SJCRH30 (cell line): ENCODE results near the gene INF2. TPM values are rescaled to one million over a fixed set of nuclear protein-coding genes. Genes with fewer than 3 reads are reported as not detected.
A peak's percentile ranks its signal among the peaks of the same experiment; 100 is the strongest.

Source experiments
- DNase-seq, 2 experiments: peaks; one replicate each; pipeline ENCODE4 v3.0.0-alpha.2; 2015 to 2020
- H3K27ac ChIP-seq: fragments of 250-450 bp; sonication (Bioruptor Pico); 2 replicates; pipeline ENCODE4 v1.5.1; 2020; ENCODE audit warnings: mild to moderate bottlenecking, moderate library complexity
- H3K27me3 ChIP-seq: fragments of 250-450 bp; sonication (Bioruptor Pico); 2 replicates; pipeline ENCODE4 v1.5.1; 2020; ENCODE audit warnings: mild to moderate bottlenecking, moderate library complexity
- H3K36me3 ChIP-seq: fragments of 250-450 bp; sonication (Bioruptor Pico); 2 replicates; pipeline ENCODE4 v1.5.1; 2020; ENCODE audit warnings: mild to moderate bottlenecking, moderate library complexity
- H3K4me1 ChIP-seq: fragments of 250-450 bp; sonication (Bioruptor Pico); 2 replicates; pipeline ENCODE4 v1.5.1; 2020; ENCODE audit warnings: mild to moderate bottlenecking, moderate library complexity
- H3K4me3 ChIP-seq: fragments of 250-450 bp; sonication (Bioruptor Pico); 2 replicates; pipeline ENCODE4 v1.5.1; 2020; ENCODE audit warnings: mild to moderate bottlenecking, moderate library complexity
- H3K9me3 ChIP-seq: fragments of 250-450 bp; sonication (Bioruptor Pico); replicated peaks from 2 replicates; pipeline ENCODE4 v1.5.1; 2020; ENCODE audit warnings: mild to moderate bottlenecking, moderate library complexity
- total RNA-seq: library from RNA; depleted of rRNA; stranded (reverse); fragments of >200 nt; shearing (Covaris generic); gene quantifications from 2 replicates; pipeline ENCODE4 v1.2.3, GENCODE V29; 2014

INF2 gene
- total RNA-seq, 1 experiment from 2014 or later = 38.3 TPM

- H3K4me1 ChIP-seq = peaks cover 20% of the 10 kb centered on the region
- H3K27me3 ChIP-seq = no peaks in the 10 kb centered on the region; the same call in 1 of the 2 replicates
- no peaks in the 10 kb centered on the region for H3K9me3 ChIP-seq
- peak overlapping the region; percentile 91 for H3K4me3 ChIP-seq
- DNase-seq = no peak
- H3K27ac ChIP-seq = peak overlapping the region; percentile 53
- H3K36me3 ChIP-seq = peaks cover 10% of the 10 kb centered on the region; the same call in 1 of the 2 replicates
Observed at GRCh38 chr14:104751539-104752422, 62.4 kb downstream of the INF2 start.

- no peak for DNase-seq
- Histone ChIP-seq H3K27me3 (no peaks in the 10 kb centered on the region), H3K9me3 (no peaks in the 10 kb centered on the region), H3K4me1 (peaks cover 14% of the 10 kb centered on the region), H3K4me3 (peak overlapping the region; percentile 91), H3K27ac (peak overlapping the region; percentile 53), H3K36me3 (peaks cover 12% of the 10 kb centered on the region; the same call in 1 of the 2 replicates)
Observed at GRCh38 chr14:104752423-104752734, 63.0 kb downstream of the INF2 start.

GRCh38 chr14:104752735-104753527, 63.5 kb downstream of the INF2 start, which contains the start of gene SIVA1:
SIVA1 (plus strand) TSS chr14:104753147; CDS start chr14:104753202, 55 bp downstream.
- peaks cover 16% of the 10 kb centered on the region for H3K36me3 ChIP-seq
- peak; percentile 99 to 100 for DNase-seq
- H3K4me1 ChIP-seq = peaks cover 10% of the 10 kb centered on the region
- H3K9me3 ChIP-seq = no peaks in the 10 kb centered on the region
- H3K27ac ChIP-seq = peak within 1 kb of the TSS; percentile 70
- no peaks in the 10 kb centered on the region for H3K27me3 ChIP-seq
- peak within 1 kb of the TSS; percentile 91 for H3K4me3 ChIP-seq

GRCh38 chr14:104753528-104754212, 64.3 kb downstream of the INF2 start:
- Histone ChIP-seq H3K27ac (peak overlapping the region; percentile 70), H3K4me3 (peak overlapping the region; percentile 91), H3K27me3 (no peaks in the 10 kb centered on the region), H3K36me3 (peaks cover 20% of the 10 kb centered on the region), H3K4me1 (peaks cover 3% of the 10 kb centered on the region; the same call in 1 of the 2 replicates), H3K9me3 (no peaks in the 10 kb centered on the region)
- no peak for DNase-seq

DNA sequence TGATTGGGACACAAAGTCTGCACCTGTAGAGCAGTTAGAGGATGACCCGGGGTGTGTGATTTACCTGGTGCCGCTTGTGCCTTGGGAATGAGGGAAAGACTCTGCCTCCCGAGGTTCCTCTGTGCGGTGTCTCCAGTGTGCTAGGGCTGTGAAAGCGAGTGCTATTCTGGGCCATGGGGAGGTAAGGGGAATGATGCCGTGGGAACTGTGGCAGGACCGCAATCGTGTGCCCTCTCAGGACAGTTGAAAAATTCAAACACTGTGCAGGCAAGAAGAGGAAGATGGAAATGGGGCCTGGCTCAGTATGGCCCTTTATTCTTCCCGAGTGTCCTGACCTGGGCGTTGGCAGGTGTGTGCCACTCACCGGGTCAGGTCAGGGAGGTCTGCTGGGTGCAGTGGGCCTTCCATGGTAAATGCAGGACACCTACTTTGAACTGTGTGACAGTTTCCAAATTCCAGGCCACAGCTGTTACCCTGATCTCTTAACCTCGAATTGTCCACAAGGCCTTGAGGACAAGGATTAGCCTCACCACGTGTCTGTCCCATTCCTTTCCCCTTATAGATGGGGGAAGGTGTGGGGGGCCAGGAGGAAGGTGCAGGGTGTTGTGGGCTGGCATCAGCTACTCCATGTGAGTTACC, 64.9 kb downstream of the INF2 start:
- no peaks in the 10 kb centered on the region for H3K27me3 ChIP-seq
- no peaks in the 10 kb centered on the region for H3K9me3 ChIP-seq
- peaks cover 3% of the 10 kb centered on the region; the same call in 1 of the 2 replicates for H3K4me1 ChIP-seq
- peak overlapping the region; percentile 91 for H3K4me3 ChIP-seq
- no peak for DNase-seq
- no peak overlapping the region for H3K27ac ChIP-seq
- H3K36me3 ChIP-seq = peaks cover 25% of the 10 kb centered on the region

GRCh38 chr14:104755621-104756020, 66.2 kb downstream of the INF2 start:
- DNase-seq = no peak
- H3K36me3 ChIP-seq = peaks cover 35% of the 10 kb centered on the region
- H3K4me3 ChIP-seq = no peak overlapping the region

GRCh38 chr14:104756477-104757237, 67.2 kb downstream of the INF2 start:
- DNase-seq = no peak
- Histone ChIP-seq H3K4me1 (peaks cover 3% of the 10 kb centered on the region; the same call in 1 of the 2 replicates), H3K9me3 (no peaks in the 10 kb centered on the region), H3K4me3 (no peak overlapping the region), H3K36me3 (peaks cover 41% of the 10 kb centered on the region), H3K27ac (no peak overlapping the region), H3K27me3 (no peaks in the 10 kb centered on the region)

More at GRCh38 chr14:104755621-104756020, 66.2 kb downstream of the INF2 start:
- Histone ChIP-seq H3K9me3 (no peaks in the 10 kb centered on the region), H3K27ac (no peak overlapping the region), H3K27me3 (no peaks in the 10 kb centered on the region), H3K4me1 (peaks cover 3% of the 10 kb centered on the region; the same call in 1 of the 2 replicates)

- Histone ChIP-seq H3K4me1 (peaks cover under 1% of the 10 kb centered on the region; the same call in 1 of the 2 replicates), H3K4me3 (no peak overlapping the region), H3K9me3 (no peaks in the 10 kb centered on the region), H3K27me3 (no peaks in the 10 kb centered on the region), H3K36me3 (peaks cover 46% of the 10 kb centered on the region), H3K27ac (no peak overlapping the region)
- no peak for DNase-seq
Observed at GRCh38 chr14:104757238-104757585, 67.8 kb downstream of the INF2 start.

GRCh38 chr14:104757681-104758392, 68.4 kb downstream of the INF2 start:
- Histone ChIP-seq H3K27ac (no peak overlapping the region), H3K36me3 (peaks cover 51% of the 10 kb centered on the region), H3K4me1 (no peaks in the 10 kb centered on the region), H3K9me3 (no peaks in the 10 kb centered on the region), H3K4me3 (no peak overlapping the region), H3K27me3 (no peaks in the 10 kb centered on the region)
- no peak for DNase-seq

DNA sequence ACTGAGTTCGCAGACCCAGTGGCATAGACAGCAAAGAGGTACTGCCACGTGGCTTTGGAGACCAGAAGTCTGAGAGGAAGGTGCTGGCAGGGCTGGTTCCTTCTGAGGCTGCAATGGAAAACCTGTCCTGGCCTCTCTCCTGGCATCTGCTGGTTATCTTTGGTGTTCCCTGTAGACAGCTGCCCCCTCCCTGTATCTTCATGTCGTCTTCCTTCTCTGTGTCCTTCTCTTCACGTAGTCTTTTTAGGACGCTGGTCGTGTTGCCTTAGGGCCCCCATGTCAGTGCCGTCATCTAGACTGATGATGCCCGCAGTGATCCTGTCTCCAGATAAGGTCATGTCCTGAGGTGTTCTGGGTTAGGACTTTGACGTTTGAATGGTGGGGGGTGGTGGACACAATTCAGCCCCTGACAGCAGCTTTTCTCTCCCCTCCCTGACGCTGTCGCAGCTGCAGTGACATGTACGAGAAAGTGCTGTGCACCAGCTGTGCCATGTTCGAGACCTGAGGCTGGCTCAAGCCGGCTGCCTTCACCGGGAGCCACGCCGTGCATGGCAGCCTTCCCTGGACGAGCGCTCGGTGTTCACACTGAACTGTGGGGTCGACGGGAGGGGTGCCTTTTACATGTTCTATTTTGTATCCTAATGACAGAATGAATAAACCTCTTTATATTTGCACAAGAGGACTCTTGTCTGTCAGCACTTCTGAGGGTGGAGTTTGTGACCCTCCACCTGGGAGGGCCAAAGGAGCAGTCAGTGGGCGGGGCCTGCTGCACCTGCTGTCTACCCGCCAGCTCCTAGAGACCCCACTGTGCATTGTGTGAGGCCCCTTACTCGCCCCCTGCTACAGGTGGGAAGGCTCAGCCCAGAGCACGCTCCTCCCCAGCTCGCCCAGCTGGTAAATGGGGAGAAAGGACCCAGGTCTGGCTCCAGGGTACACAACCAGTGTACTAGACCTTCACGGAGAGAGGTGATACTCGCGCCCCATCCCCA, 69.9 kb downstream of the INF2 start:
- H3K9me3 ChIP-seq = no peaks in the 10 kb centered on the region
- H3K4me3 ChIP-seq = no peak overlapping the region
- no peaks in the 10 kb centered on the region for H3K4me1 ChIP-seq
- no peak overlapping the region for H3K27ac ChIP-seq
- no peak for DNase-seq
- H3K27me3 ChIP-seq = no peaks in the 10 kb centered on the region
- H3K36me3 ChIP-seq = peaks cover 53% of the 10 kb centered on the region

GRCh38 chr14:104765517-104765916, 76.1 kb downstream of the INF2 start:
- H3K4me1 ChIP-seq = 0 out of 2 replicates have a peak, but pooled peaks cover 5% of the 10 kb centered on the region
- no peaks in the 10 kb centered on the region for H3K9me3 ChIP-seq
- peaks cover 22% of the 10 kb centered on the region for H3K36me3 ChIP-seq
- DNase-seq = no peak
- no peak overlapping the region for H3K4me3 ChIP-seq
- H3K27ac ChIP-seq = no peak overlapping the region
- H3K27me3 ChIP-seq = no peaks in the 10 kb centered on the region

GRCh38 chr14:104766256-104766862, 76.9 kb downstream of the INF2 start:
- H3K27me3 ChIP-seq = no peaks in the 10 kb centered on the region
- H3K27ac ChIP-seq = no peak overlapping the region
- no peak for DNase-seq
- H3K36me3 ChIP-seq = peaks cover 23% of the 10 kb centered on the region
- H3K4me3 ChIP-seq = no peak overlapping the region
- H3K4me1 ChIP-seq = 0 out of 2 replicates have a peak, but pooled peaks cover 5% of the 10 kb centered on the region
- no peaks in the 10 kb centered on the region for H3K9me3 ChIP-seq
